ENCODE measurements around the gene BBS12.

BBS12 gene

DNA sequence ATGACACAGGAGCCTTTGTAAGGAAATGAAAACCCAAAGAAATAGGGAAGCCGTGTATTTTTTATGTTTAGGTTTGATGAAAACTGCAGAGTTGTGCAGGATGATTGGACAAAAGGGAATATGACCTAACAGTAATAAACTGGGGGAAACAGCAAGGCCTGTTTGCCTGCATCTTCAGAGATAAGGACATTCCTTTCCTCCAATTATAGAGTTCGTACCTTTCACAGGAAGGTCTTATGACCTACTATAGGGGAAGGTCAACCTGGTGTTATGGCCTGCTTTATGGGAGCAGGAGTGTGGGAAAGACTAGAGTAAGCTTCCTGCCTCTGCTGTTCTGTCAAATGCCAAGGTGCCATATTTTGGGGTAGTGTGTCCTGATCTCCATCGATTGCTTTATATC, 42.5 kb downstream of the BBS12 start:
- ATAC-seq = no peak
- TF ChIP-seq BACH2 (CRISPR knock-in tag; IDR thresholded peaks at IDR 0.05; ENCODE audit: borderline replicate concordance) (no peak), GLIS3 (CRISPR knock-in tag; IDR thresholded peaks at IDR 0.05) (no peak), ZNF565 (CRISPR knock-in tag; conservative IDR thresholded peaks at IDR 0.05; ENCODE audit: low read depth) (no peak), ISL1 (CRISPR knock-in tag; IDR thresholded peaks at IDR 0.05) (no peak), ESRRG (CRISPR knock-in tag; IDR thresholded peaks at IDR 0.05) (no peak), ZNF70 (CRISPR knock-in tag; IDR thresholded peaks at IDR 0.05) (no peak), TOX (CRISPR knock-in tag; IDR thresholded peaks at IDR 0.05; ENCODE audit: borderline replicate concordance) (no peak)

- peak; percentile 79 for ATAC-seq
- TF ChIP-seq ZNF70 (CRISPR knock-in tag; IDR thresholded peaks at IDR 0.05) = no peak
- no peak for TF ChIP-seq CSDC2 (CRISPR knock-in tag; IDR thresholded peaks at IDR 0.05)
- no peak for TF ChIP-seq ZFP30 (CRISPR knock-in tag; IDR thresholded peaks at IDR 0.05)
- TF ChIP-seq ZFP3 (CRISPR knock-in tag; IDR thresholded peaks at IDR 0.05) = no peak
- TF ChIP-seq, protein P1, sequence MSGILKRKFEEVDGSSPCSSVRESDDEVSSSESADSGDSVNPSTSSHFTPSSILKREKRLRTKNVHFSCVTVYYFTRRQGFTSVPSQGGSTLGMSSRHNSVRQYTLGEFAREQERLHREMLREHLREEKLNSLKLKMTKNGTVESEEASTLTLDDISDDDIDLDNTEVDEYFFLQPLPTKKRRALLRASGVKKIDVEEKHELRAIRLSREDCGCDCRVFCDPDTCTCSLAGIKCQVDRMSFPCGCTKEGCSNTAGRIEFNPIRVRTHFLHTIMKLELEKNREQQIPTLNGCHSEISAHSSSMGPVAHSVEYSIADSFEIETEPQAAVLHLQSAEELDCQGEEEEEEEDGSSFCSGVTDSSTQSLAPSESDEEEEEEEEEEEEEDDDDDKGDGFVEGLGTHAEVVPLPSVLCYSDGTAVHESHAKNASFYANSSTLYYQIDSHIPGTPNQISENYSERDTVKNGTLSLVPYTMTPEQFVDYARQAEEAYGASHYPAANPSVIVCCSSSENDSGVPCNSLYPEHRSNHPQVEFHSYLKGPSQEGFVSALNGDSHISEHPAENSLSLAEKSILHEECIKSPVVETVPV (CRISPR knock-in tag; IDR thresholded peaks at IDR 0.05) = no peak
- TF ChIP-seq ISL1 (CRISPR knock-in tag; IDR thresholded peaks at IDR 0.05) = peak; percentile 29; the same call in 1 of the 2 replicates
- 0 out of 2 replicates have a peak, but pooled peaks have one; percentile 36 for TF ChIP-seq TCF4 (CRISPR knock-in tag; IDR thresholded peaks at IDR 0.05; ENCODE audit: borderline replicate concordance)
- TF ChIP-seq GLIS3 (CRISPR knock-in tag; IDR thresholded peaks at IDR 0.05) = no peak; the same call in 1 of the 2 replicates
- no peak for TF ChIP-seq POU6F1 (CRISPR knock-in tag; IDR thresholded peaks at IDR 0.05; ENCODE audit: borderline replicate concordance, low read depth)
- no peak for TF ChIP-seq RARB (CRISPR knock-in tag; IDR thresholded peaks at IDR 0.05)
- TF ChIP-seq SNAI2 (CRISPR knock-in tag; IDR thresholded peaks at IDR 0.05) = no peak
These were observed 43.7 kb downstream of the BBS12 start for GRCh38 chr4:122775987-122776836.

GRCh38 chr4:122776916-122777315, 44.4 kb downstream of the BBS12 start:
- no peak for ATAC-seq

DNA sequence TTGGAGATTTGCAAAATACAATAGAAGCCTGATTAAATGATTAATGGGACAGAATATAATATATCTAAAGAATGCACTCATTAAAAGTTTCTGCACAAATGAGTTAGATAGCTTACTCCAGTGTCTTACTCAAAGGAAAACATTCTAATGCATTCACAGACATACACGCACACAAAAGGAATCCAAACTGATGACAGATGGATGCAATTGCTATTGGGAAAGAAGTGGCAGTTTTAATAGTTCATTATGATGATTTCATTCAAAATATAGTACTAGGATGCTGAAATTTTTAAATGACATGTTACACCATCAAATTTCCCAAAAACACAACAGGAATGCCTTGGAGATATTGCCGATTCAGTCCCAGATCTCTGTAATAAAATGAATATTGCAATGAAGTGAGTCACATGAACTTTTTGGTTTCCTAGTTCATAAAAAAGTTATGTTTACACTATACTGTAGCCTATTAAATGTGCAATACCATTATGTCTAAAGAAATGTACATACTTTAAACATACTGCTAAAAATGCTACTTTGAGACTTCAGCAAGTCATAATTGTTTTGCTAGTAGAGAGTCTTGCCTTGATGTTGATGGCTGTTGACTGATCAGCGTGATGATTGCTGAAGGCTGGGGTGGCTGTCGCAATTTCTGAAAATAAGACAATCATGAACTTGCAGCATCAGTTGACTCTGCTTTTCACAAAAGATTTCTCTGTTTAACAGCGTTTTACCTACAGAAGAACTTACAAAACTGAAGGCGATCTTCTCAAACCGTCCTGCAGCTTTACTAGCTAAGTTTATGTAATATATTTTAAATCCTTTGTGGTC, 45.6 kb downstream of the BBS12 start:
- peak; percentile 91 for TF ChIP-seq ISL1 (CRISPR knock-in tag; IDR thresholded peaks at IDR 0.05)
- TF ChIP-seq CREB5 (CRISPR knock-in tag; IDR thresholded peaks at IDR 0.05; ENCODE audit: low read depth) = peak; percentile 54; the same call in 1 of the 2 replicates
- TF ChIP-seq ZNF565 (CRISPR knock-in tag; conservative IDR thresholded peaks at IDR 0.05; ENCODE audit: low read depth) = no peak
- ATAC-seq = peak; percentile 59

More at GRCh38 chr4:122776916-122777315, 44.4 kb downstream of the BBS12 start:
- TF ChIP-seq ZNF8 (CRISPR knock-in tag; IDR thresholded peaks at IDR 0.05) = no peak
- TF ChIP-seq RARB (CRISPR knock-in tag; IDR thresholded peaks at IDR 0.05) = no peak

- no peak for TF ChIP-seq ARNTL (CRISPR knock-in tag; IDR thresholded peaks at IDR 0.05; ENCODE audit: borderline replicate concordance, low read depth)
- no peak for TF ChIP-seq PPARA (CRISPR knock-in tag; IDR thresholded peaks at IDR 0.05; ENCODE audit: borderline replicate concordance)
- no peak for TF ChIP-seq ISL1 (CRISPR knock-in tag; IDR thresholded peaks at IDR 0.05)
- TF ChIP-seq, protein P1 (CRISPR knock-in tag; IDR thresholded peaks at IDR 0.05) = no peak
- TF ChIP-seq ZFP30 (CRISPR knock-in tag; IDR thresholded peaks at IDR 0.05) = no peak
- TF ChIP-seq BACH2 (CRISPR knock-in tag; IDR thresholded peaks at IDR 0.05; ENCODE audit: borderline replicate concordance) = no peak
- TF ChIP-seq CREB5 (CRISPR knock-in tag; IDR thresholded peaks at IDR 0.05; ENCODE audit: low read depth) = no peak
- no peak for TF ChIP-seq TSHZ2 (CRISPR knock-in tag; IDR thresholded peaks at IDR 0.05)
- TF ChIP-seq ZNF70 (CRISPR knock-in tag; IDR thresholded peaks at IDR 0.05) = no peak
- no peak for TF ChIP-seq ZC3H10 (CRISPR knock-in tag; IDR thresholded peaks at IDR 0.05)
- no peak for TF ChIP-seq ZNF8 (CRISPR knock-in tag; IDR thresholded peaks at IDR 0.05)
- TF ChIP-seq TCF4 (CRISPR knock-in tag; IDR thresholded peaks at IDR 0.05; ENCODE audit: borderline replicate concordance) = no peak
- no peak for TF ChIP-seq GLIS3 (CRISPR knock-in tag; IDR thresholded peaks at IDR 0.05)
- ATAC-seq = no peak
These were observed 49.0 kb downstream of the BBS12 start for GRCh38 chr4:122781486-122781885.

Measured in SK-N-SH treated with all-trans-retinoic acid at 6 μM for 48 hours (cell line).